Measurements from ENCODE around the gene ETV3. TPM values are rescaled to one million over a fixed set of nuclear protein-coding genes. Genes with fewer than 3 reads are reported as not detected.

ETV3 gene
- total and polyA plus RNA-seq, 10 of the 15 experiments (the other 5 are each of a cell fraction or from before 2014, with no cell fraction given), result 1.7 to 13.8 (median 7.2) TPM

GRCh38 chr1:157178490-157178889 lies 40.3 kb upstream of the ETV3 start:
- Histone ChIP-seq H3K79me2 (ENCODE audit: control insufficient read depth, insufficient read depth, low read length) (no peaks in the 10 kb centered on the region), H3K4me1 (ENCODE audit: control insufficient read depth, insufficient read depth, low read length) (peaks cover 67% of the 10 kb centered on the region), H3K9ac (ENCODE audit: control insufficient read depth, insufficient read depth, low read length) (no peak overlapping the region), H3K9me3 (replicated peaks; ENCODE audit: control insufficient read depth, insufficient read depth, low read length) (no peaks in the 10 kb centered on the region), H3K4me3 (no peak overlapping the region), H3K36me3 (ENCODE audit: control insufficient read depth in 2 of 2, insufficient read depth in 2 of 2, low read length in 1 of 2) (no peaks in the 10 kb centered on the region), H3K27me3 (replicated peaks in 1 of 2; ENCODE audit: control insufficient read depth in 2 of 2, insufficient read depth in 2 of 2, low read length in 1 of 2) (no peaks in the 10 kb centered on the region), H2AFZ (ENCODE audit: control insufficient read depth, low read depth, low read length) (no peak overlapping the region), H4K20me1 (ENCODE audit: control insufficient read depth, insufficient read depth) (no peaks in the 10 kb centered on the region), H3K27ac (ENCODE audit: control insufficient read depth, insufficient read depth) (peak overlapping the region; percentile 20), H3K4me2 (ENCODE audit: control insufficient read depth, insufficient read depth) (peak overlapping the region; percentile 21; the same call in 1 of the 2 replicates)
- no TSS peak for BruUV-seq (replicated peaks)
- POLR2A ChIA-PET, result interaction anchor here (0.7 kb wide), 1 partner anchor 984 kb away, joined by 3 read pairs; no protein-coding TSS in a partner anchor
- FAIRE-seq, result no peak
- in situ Hi-C loops (cut with MboI), result no loop called here
- intact Hi-C loops (cut with micrococcal nuclease; ENCODE audit: unreplicated experiment), result loop anchor here (10.0 kb wide), 1 partner anchor 386 kb away; no protein-coding TSS in a partner anchor
- WGBS (ENCODE audit: insufficient coverage, insufficient replicate concordance, low lambda C conversion rate, missing lambda C conversion rate), result 17% methylated on average over 3 of the region's 3 CpGs
- CTCF ChIA-PET, result interaction anchor here (0.9 to 18.5 kb wide), 5 partner anchors 11 to 317 kb away, joined by 3 to 349 read pairs (median 6); no protein-coding TSS in a partner anchor
- ATAC-seq, result no peak
- no peak for DNase-seq (ENCODE audit: low read depth, low spot score)
- TF ChIP-seq CREB1 (IDR thresholded peaks at IDR 0.05; ENCODE audit: low read depth) (no peak), PML (IDR thresholded peaks at IDR 0.05; ENCODE audit: low read length) (no peak), BCLAF1 (IDR thresholded peaks at IDR 0.05) (no peak), REST (IDR thresholded peaks at IDR 0.05; ENCODE audit: low read depth, low read length) (no peak), ZNF384 (IDR thresholded peaks at IDR 0.05; ENCODE audit: borderline replicate concordance, low read depth, low read length) (no peak), ZNF217 (IDR thresholded peaks at IDR 0.05) (no peak), CBX3 (IDR thresholded peaks at IDR 0.05; ENCODE audit: borderline replicate concordance, low read depth) (no peak), EGR1 (IDR thresholded peaks at IDR 0.05; ENCODE audit: borderline replicate concordance in 1 of 2, low read depth in 2 of 2, low read length in 2 of 2) (no peak), HCFC1 (IDR thresholded peaks at IDR 0.05; ENCODE audit: low read length) (no peak), RUNX3 (IDR thresholded peaks at IDR 0.05; ENCODE audit: low read length) (no peak), BCL11A (IDR thresholded peaks at IDR 0.05; ENCODE audit: low read depth, low read length) (no peak), RBBP5 (conservative IDR thresholded peaks at IDR 0.05) (no peak), MAX (IDR thresholded peaks at IDR 0.05; ENCODE audit: low read depth, low read length) (no peak), RELB (IDR thresholded peaks at IDR 0.05; ENCODE audit: low read depth) (no peak), JUND (IDR thresholded peaks at IDR 0.05; ENCODE audit: low read depth, low read length) (no peak)
- RAD21 ChIA-PET (ENCODE audit: unreplicated experiment), result interaction anchor here (1.5 to 2.2 kb wide), 4 partner anchors 10 to 327 kb away, joined by 3 to 7 read pairs (median 6); no protein-coding TSS in a partner anchor
- SMC1A ChIA-PET (ENCODE audit: uncharacterized antibody, unreplicated experiment), result interaction anchor here (0.6 to 3.4 kb wide), 5 partner anchors 10 to 333 kb away, joined by 3 to 20 read pairs (median 5); no protein-coding TSS in a partner anchor

Data from GM12878 (cell line).